Endothelial cell of umbilical vein (primary cell): Measurements from ENCODE around the gene HDAC5. TPM values are rescaled to one million over a fixed set of nuclear protein-coding genes. Genes with fewer than 3 reads are reported as not detected.

Experiments used
- BruUV-seq: library from RNA; stranded (reverse); fragments of 400-500 nt; replicated peaks from 2 replicates; lab custom pipeline; 2021; lab: Mats Ljungman, UMichigan
- CTCF ChIA-PET: fragments of 300-600, 350-600 bp; sonication (Branson Sonifier 250); formaldehyde crosslinking; loops from one replicate; lab custom pipeline; 2021; ENCODE audit warnings: antibody characterized with exemption, inconsistent platforms; lab: Charles Lee
- POLR2A ChIA-PET: fragments of 300-600, 350-600 bp; sonication (Branson Sonifier 250); formaldehyde crosslinking; loops from one replicate; lab custom pipeline; 2021; ENCODE audit warnings: antibody characterized with exemption, inconsistent platforms; lab: Charles Lee
- DNase-seq: peaks from one replicate; pipeline ENCODE4 v3.0.0-alpha.2; 2011; ENCODE audit warnings: low read depth, low spot score
- FAIRE-seq: peaks from 2 replicates; lab custom pipeline; 2011; peaks lifted over from hg19 to GRCh38; lab: Jason Lieb, UNC
- H2AFZ ChIP-seq: 2 replicates; pipeline ENCODE4 v1.6.0; 2012; ENCODE audit warnings: low read depth, low read length, control low read depth, inconsistent platforms
- H3K27ac ChIP-seq: 2 replicates; pipeline ENCODE4 v1.5.1; 2011; ENCODE audit warnings: low read depth, mild to moderate bottlenecking, control low read depth, low read length, moderate library complexity; ENCODE audit not compliant: insufficient read depth
- H3K27me3 ChIP-seq, 2 experiments: 2 replicates each; pipeline versions ENCODE4 v1.6.0 to v1.6.1; 2011; ENCODE audit warnings: low read length in 2 of 2, mixed read lengths in 1 of 2; ENCODE audit not compliant: control insufficient read depth in 2 of 2, insufficient read depth in 2 of 2
- H3K36me3 ChIP-seq, 2 experiments: 2 replicates in 1 of 2; 3 replicates in 1 of 2; pipeline ENCODE4 v1.5.1; 2011; ENCODE audit warnings: low read length in 2 of 2, mild to moderate bottlenecking in 1 of 2, moderate library complexity in 1 of 2; ENCODE audit not compliant: control insufficient read depth in 2 of 2, insufficient read depth in 2 of 2; ENCODE audit errors: extremely low read depth in 1 of 2
- H3K4me1 ChIP-seq: 3 replicates; pipeline ENCODE4 v1.5.1; 2011; ENCODE audit warnings: mild to moderate bottlenecking, low read length; ENCODE audit not compliant: control insufficient read depth, insufficient read depth; ENCODE audit errors: extremely low read depth
- H3K4me2 ChIP-seq: 2 replicates; pipeline ENCODE4 v1.6.1; 2011; ENCODE audit warnings: low read length, control low read depth, mixed read lengths; ENCODE audit not compliant: insufficient read depth
- H3K4me3 ChIP-seq, 3 experiments: fragments of 200-600 bp in 1 of 3; sonication (generic), shearing (Covaris generic) in 1 of 3; replicated peaks in 1 of 3; 2 replicates each; pipeline ENCODE4 v1.5.1; 2011 to 2016; ENCODE audit warnings: control low read depth in 3 of 3, low read length in 3 of 3, mild to moderate bottlenecking in 2 of 3, inconsistent platforms in 1 of 3, low read depth in 1 of 3, moderate library complexity in 1 of 3; ENCODE audit not compliant: insufficient read depth in 1 of 3
- H3K79me2 ChIP-seq: 2 replicates; pipeline ENCODE4 v1.6.0; 2012; ENCODE audit warnings: low read length, inconsistent platforms; ENCODE audit not compliant: control insufficient read depth, insufficient read depth
- H3K9ac ChIP-seq: replicated peaks from 2 replicates; pipeline ENCODE3; 2011; ENCODE audit warnings: low read length, control low read depth; ENCODE audit not compliant: insufficient read depth; ENCODE audit errors: extremely low read depth
- H3K9me1 ChIP-seq: replicated peaks from 3 replicates; pipeline ENCODE4 v1.6.0; 2011; ENCODE audit warnings: mild to moderate bottlenecking, low read length; ENCODE audit not compliant: control insufficient read depth, insufficient read depth; ENCODE audit errors: extremely low read depth
- H3K9me3 ChIP-seq: replicated peaks from 2 replicates; pipeline ENCODE4 v1.5.1; 2012; ENCODE audit warnings: low read length, inconsistent platforms; ENCODE audit not compliant: control insufficient read depth, insufficient read depth
- H4K20me1 ChIP-seq: replicated peaks from 2 replicates; pipeline ENCODE3; 2011; ENCODE audit warnings: mild to moderate bottlenecking, low read length; ENCODE audit not compliant: control insufficient read depth, insufficient read depth; ENCODE audit errors: extremely low read depth
- CTCF ChIP-seq, 2 donors: IDR thresholded peaks; 1 replicate in 1 of 2; 2 replicates in 1 of 2; pipeline ENCODE4 v1.5.1; 2011; ENCODE audit warnings: low read length in 2 of 2, mild to moderate bottlenecking in 2 of 2, moderate library complexity in 2 of 2, control low read depth in 1 of 2, inconsistent platforms in 1 of 2, low read depth in 1 of 2; ENCODE audit not compliant: insufficient read depth in 1 of 2; ENCODE audit errors: extremely low read depth in 1 of 2
- EZH2 ChIP-seq: IDR thresholded peaks from 2 replicates; pipeline ENCODE4 v1.6.1; 2012; ENCODE audit warnings: borderline replicate concordance, low read depth, mild to moderate bottlenecking, moderate library complexity, low read length, inconsistent platforms; ENCODE audit not compliant: severe bottlenecking
- FOS ChIP-seq: IDR thresholded peaks from 2 replicates; pipeline ENCODE4 v1.6.1; 2011; ENCODE audit warnings: mild to moderate bottlenecking, low read length, moderate library complexity, borderline replicate concordance; ENCODE audit not compliant: insufficient read depth
- GATA2 ChIP-seq: IDR thresholded peaks from 2 replicates; pipeline ENCODE4 v1.7.0; 2011; ENCODE audit warnings: low read depth, mild to moderate bottlenecking, moderate library complexity, mixed read lengths, low read length; ENCODE audit not compliant: insufficient read length, insufficient read depth
- JUN ChIP-seq: IDR thresholded peaks from 2 replicates; pipeline ENCODE4 v1.6.1; 2011; ENCODE audit warnings: borderline replicate concordance, low read depth; ENCODE audit not compliant: insufficient read length, insufficient read depth
- MAX ChIP-seq: IDR thresholded peaks from 2 replicates; pipeline ENCODE4 v1.6.1; 2011; ENCODE audit not compliant: insufficient read depth, insufficient read length
- MYC ChIP-seq: IDR thresholded peaks from one replicate; pipeline ENCODE4 v1.6.1; 2011; ENCODE audit warnings: mild to moderate bottlenecking, low read depth, low read length
- POLR2A ChIP-seq: IDR thresholded peaks from 2 replicates; pipeline ENCODE4 v1.6.1; 2012; ENCODE audit warnings: low read depth, mild to moderate bottlenecking, control low read depth, low read length
- POLR2AphosphoS5 ChIP-seq: IDR thresholded peaks from 2 replicates; pipeline ENCODE4 v1.6.1; 2012; ENCODE audit warnings: low read depth, mild to moderate bottlenecking, control low read depth, low read length, moderate library complexity; ENCODE audit not compliant: insufficient read depth
- dilution Hi-C: fragments of 300-500 bp; cut with MboI; formaldehyde crosslinking; loops from one replicate; pipeline ENCODE4 v1.15.0; 2019; ENCODE audit warnings: low sequenced_read_pairs; ENCODE audit not compliant: extremely low pct_ligation_motif_present
- intact Hi-C: fragments of 100-400 bp; cut with micrococcal nuclease; formaldehyde crosslinking; loops from one replicate; pipeline ENCODE4 v1.10.0; 2022
- polyA plus RNA-seq, 4 experiments: library from polyadenylated mRNA; depleted of rRNA in 3 of 4; stranded (reverse) in 3 of 4; unstranded in 1 of 4; fragments of >200 nt; gene quantifications; 2 replicates each; pipeline versions ENCODE4 v1.2.1 to v1.2.3, GENCODE V29; 2011 to 2012; ENCODE audit warnings: missing spikeins in 1 of 4
- total RNA-seq: library from RNA; stranded (reverse); gene quantifications from 2 replicates; pipeline ENCODE4 v1.2.3, GENCODE V29; 2021

Gene HDAC5
- total and polyA plus RNA-seq, 2 donors (not counting 3 experiments of a cell fraction or from before 2014, with no cell fraction given): 35.4 to 40.4 TPM

- intact Hi-C loops: no loop called here
- H3K27ac ChIP-seq: no peak overlapping the region
Measured at GRCh38 chr17:44075598-44076293, 47.7 kb downstream of the HDAC5 start.

More at GRCh38 chr17:44075598-44076293, 47.7 kb downstream of the HDAC5 start:
- Histone ChIP-seq H4K20me1 (no peaks in the 10 kb centered on the region), H3K4me1 (peaks cover 11% of the 10 kb centered on the region), H3K27me3 (no peaks in the 10 kb centered on the region), H3K9me1 (no peaks in the 10 kb centered on the region), H3K79me2 (peaks cover 9% of the 10 kb centered on the region), H3K4me3 (no peak overlapping the region), H3K9me3 (no peaks in the 10 kb centered on the region), H3K9ac (no peak overlapping the region), H3K4me2 (no peak overlapping the region), H2AFZ (no peak overlapping the region), H3K36me3 (peaks cover 4 to 37% of the 10 kb centered on the region in 2 experiments)
- BruUV-seq: no TSS peak
- TF ChIP-seq CTCF (IDR thresholded peaks at IDR 0.05; ENCODE audit: extremely low read depth in 1 of 2, insufficient read depth in 1 of 2, low read depth in 1 of 2, low read length in 2 of 2) (no peak), MYC (no peak), EZH2 (no peak), GATA2 (no peak), FOS (no peak), POLR2A (no peak), JUN (no peak), POLR2AphosphoS5 (no peak), MAX (no peak)
- dilution Hi-C loops: no loop called here
- FAIRE-seq (no peak), DNase-seq (no peak)
- POLR2A ChIA-PET: no interaction called here
- CTCF ChIA-PET: interaction anchor here (1.6 kb wide), 1 partner anchor 8 kb away, joined by 8 read pairs; no protein-coding TSS in a partner anchor
